H1 (cell line): ENCODE results near the gene CRTC3. TPM values are rescaled to one million over a fixed set of nuclear protein-coding genes. Genes with fewer than 3 reads are reported as not detected.

Experiments
- CTCF ChIA-PET: fragments of 300-600 bp; sonication (Branson Sonifier 250); formaldehyde crosslinking; loops from one replicate; lab custom pipeline; 2021; ENCODE audit not compliant: partially characterized antibody; lab: Charles Lee
- POLR2A ChIA-PET: fragments of 300-600 bp; sonication (Branson Sonifier 250); formaldehyde crosslinking; loops from one replicate; lab custom pipeline; 2021; ENCODE audit warnings: inconsistent platforms; ENCODE audit not compliant: partially characterized antibody; lab: Charles Lee
- DNase-seq, 2 experiments: peaks; one replicate each; pipeline versions ENCODE4 v3.0.0 to v3.0.0-alpha.2; 2010 to 2022; ENCODE audit warnings: low spot score in 2 of 2, low read depth in 1 of 2, mixed read lengths in 1 of 2
- FAIRE-seq: peaks from 2 replicates; lab custom pipeline; 2011; peaks lifted over from hg19 to GRCh38; lab: Jason Lieb, UNC
- H2AFZ ChIP-seq: 2 replicates; pipeline ENCODE4 v1.8.1; 2012; ENCODE audit warnings: low read length, inconsistent platforms
- H2AK5ac ChIP-seq: 2 replicates; pipeline ENCODE4 v1.6.1; 2013; ENCODE audit warnings: low read depth, low read length
- H2BK120ac ChIP-seq: replicated peaks from 2 replicates; pipeline ENCODE3; 2013; ENCODE audit warnings: low read depth, low read length, inconsistent platforms
- H2BK12ac ChIP-seq: 2 replicates; pipeline ENCODE4 v1.6.1; 2013; ENCODE audit warnings: low read depth, low read length
- H2BK15ac ChIP-seq: 2 replicates; pipeline ENCODE4 v1.6.1; 2013; ENCODE audit warnings: low read length
- H2BK20ac ChIP-seq: 2 replicates; pipeline ENCODE4 v1.6.1; 2013; ENCODE audit warnings: low read length
- H2BK5ac ChIP-seq: 2 replicates; pipeline ENCODE4 v1.6.1; 2013; ENCODE audit warnings: low read depth, low read length
- H3K14ac ChIP-seq: 2 replicates; pipeline ENCODE4 v1.6.1; 2013; ENCODE audit warnings: inconsistent platforms; ENCODE audit not compliant: insufficient read length
- H3K18ac ChIP-seq: 2 replicates; pipeline ENCODE4 v1.6.1; 2013; ENCODE audit warnings: low read length; ENCODE audit errors: extremely low read depth
- H3K23ac ChIP-seq: 2 replicates; pipeline ENCODE4 v1.6.1; 2013; ENCODE audit warnings: inconsistent platforms; ENCODE audit not compliant: insufficient read length
- H3K23me2 ChIP-seq: 2 replicates; pipeline ENCODE4 v1.6.1; 2013; ENCODE audit warnings: low read depth, low read length
- H3K27ac ChIP-seq: 2 replicates; pipeline ENCODE4 v1.6.1; 2011; ENCODE audit warnings: low read depth, low read length, inconsistent platforms
- H3K27me3 ChIP-seq, 4 experiments: replicated peaks in 1 of 4; 1 replicate in 1 of 4; 2 replicates in 3 of 4; pipeline versions ENCODE4 v1.6.1 to v1.8.1; 2011 to 2013; ENCODE audit warnings: low read length in 3 of 4, mild to moderate bottlenecking in 3 of 4, inconsistent platforms in 2 of 4, mixed read lengths in 2 of 4, moderate library complexity in 1 of 4; ENCODE audit not compliant: control insufficient read depth in 3 of 4, insufficient read depth in 3 of 4; ENCODE audit errors: extremely low read depth in 1 of 4
- H3K36me3 ChIP-seq, 4 experiments: 2 replicates each; pipeline versions ENCODE4 v1.6.1 to v1.8.1; 2011 to 2013; ENCODE audit warnings: mild to moderate bottlenecking in 4 of 4, low read length in 3 of 4, moderate library complexity in 2 of 4, control low read depth in 1 of 4, inconsistent platforms in 1 of 4; ENCODE audit not compliant: insufficient read depth in 4 of 4, control insufficient read depth in 2 of 4
- H3K4ac ChIP-seq: replicated peaks from 2 replicates; pipeline ENCODE3; 2013; ENCODE audit warnings: low read length, low read depth, mixed read lengths, inconsistent platforms; ENCODE audit not compliant: insufficient read length
- H3K4me1 ChIP-seq, 4 experiments: replicated peaks in 1 of 4; 1 replicate in 1 of 4; 2 replicates in 3 of 4; pipeline versions ENCODE4 v1.6.1 to v1.8.1; 2011 to 2013; ENCODE audit warnings: low read length in 3 of 4, inconsistent platforms in 2 of 4, mixed read lengths in 1 of 4; ENCODE audit not compliant: insufficient read depth in 4 of 4, control insufficient read depth in 3 of 4
- H3K4me2 ChIP-seq, 2 experiments: 2 replicates each; pipeline versions ENCODE4 v1.6.1 to v1.8.1; 2011 to 2013; ENCODE audit warnings: low read depth in 2 of 2, low read length in 2 of 2, control low read depth in 1 of 2, inconsistent platforms in 1 of 2, mild to moderate bottlenecking in 1 of 2; ENCODE audit not compliant: insufficient read depth in 1 of 2
- H3K4me3 ChIP-seq, 4 experiments: fragments of 200-600, 300-600 bp in 1 of 4; sonication (generic), shearing (Covaris generic), sonication (Bioruptor Twin) in 1 of 4; 2 replicates each; pipeline versions ENCODE4 v1.5.1 to v1.8.1; 2011 to 2016; ENCODE audit warnings: low read length in 4 of 4, low read depth in 3 of 4, control low read depth in 2 of 4, inconsistent platforms in 2 of 4, mild to moderate bottlenecking in 2 of 4, mixed read lengths in 1 of 4, moderate library complexity in 1 of 4; ENCODE audit not compliant: insufficient read depth in 2 of 4; ENCODE audit errors: extremely low read depth in 1 of 4
- H3K56ac ChIP-seq: replicated peaks from 2 replicates; pipeline ENCODE3; 2013; ENCODE audit warnings: low read depth, mild to moderate bottlenecking, mixed read lengths, low read length, inconsistent platforms; ENCODE audit not compliant: insufficient read length
- H3K79me1 ChIP-seq: 2 replicates; pipeline ENCODE4 v1.6.1; 2013; ENCODE audit warnings: low read depth, low read length, control low read depth
- H3K79me2 ChIP-seq, 2 experiments: 2 replicates each; pipeline versions ENCODE4 v1.6.1 to v1.8.1; 2012 to 2013; ENCODE audit warnings: low read length in 2 of 2, mild to moderate bottlenecking in 2 of 2, inconsistent platforms in 1 of 2; ENCODE audit not compliant: insufficient read depth in 2 of 2, control insufficient read depth in 1 of 2
- H3K9ac ChIP-seq, 4 experiments: replicated peaks in 1 of 4; 1 replicate in 1 of 4; 2 replicates in 3 of 4; pipeline versions ENCODE4 v1.6.1 to v1.8.1; 2011 to 2013; ENCODE audit warnings: low read depth in 3 of 4, low read length in 3 of 4, control low read depth in 2 of 4, mild to moderate bottlenecking in 2 of 4, moderate library complexity in 2 of 4, inconsistent platforms in 1 of 4; ENCODE audit errors: extremely low read depth in 1 of 4
- H3K9me3 ChIP-seq, 2 experiments: 2 replicates each; pipeline versions ENCODE4 v1.6.1 to v1.8.1; 2012 to 2013; ENCODE audit warnings: mild to moderate bottlenecking in 2 of 2, moderate library complexity in 2 of 2, control low read depth in 1 of 2, inconsistent platforms in 1 of 2, low read depth in 1 of 2, low read length in 1 of 2, mixed read lengths in 1 of 2; ENCODE audit not compliant: insufficient read depth in 2 of 2
- H4K20me1 ChIP-seq, 2 experiments: replicated peaks in 1 of 2; 2 replicates each; pipeline versions ENCODE3 to v1.8.1; 2011 to 2013; ENCODE audit warnings: inconsistent platforms in 2 of 2, low read length in 2 of 2, mild to moderate bottlenecking in 1 of 2; ENCODE audit not compliant: insufficient read depth in 2 of 2, control insufficient read depth in 1 of 2
- H4K5ac ChIP-seq: 2 replicates; pipeline ENCODE4 v1.6.1; 2013; ENCODE audit warnings: low read length, low read depth, mixed read lengths, inconsistent platforms; ENCODE audit not compliant: insufficient read length
- H4K8ac ChIP-seq: 2 replicates; pipeline ENCODE4 v1.8.0; 2013; ENCODE audit warnings: mild to moderate bottlenecking, moderate library complexity, low read length, inconsistent platforms; ENCODE audit not compliant: insufficient read depth; ENCODE audit errors: extremely low read depth
- H4K91ac ChIP-seq: replicated peaks from 2 replicates; pipeline ENCODE3; 2013; ENCODE audit warnings: low read length, mixed read lengths, inconsistent platforms; ENCODE audit not compliant: insufficient read length
- CREB1 ChIP-seq: IDR thresholded peaks from 2 replicates; pipeline ENCODE4 v1.6.1; 2012; ENCODE audit warnings: inconsistent platforms
- KDM4A ChIP-seq: IDR thresholded peaks from one replicate; pipeline ENCODE4 v1.7.1; 2012; ENCODE audit warnings: low read depth, mild to moderate bottlenecking, moderate library complexity, low read length, inconsistent platforms; ENCODE audit not compliant: severe bottlenecking
- RBBP5 ChIP-seq: IDR thresholded peaks from 2 replicates; pipeline ENCODE4 v1.7.1; 2012; ENCODE audit warnings: low read depth, mild to moderate bottlenecking, inconsistent platforms, low read length, moderate library complexity, borderline replicate concordance
- SUZ12 ChIP-seq: fragments of 200-600 bp; sonication (generic); IDR thresholded peaks from 2 replicates; pipeline ENCODE4 v1.6.1; 2012; ENCODE audit warnings: mild to moderate bottlenecking, inconsistent platforms, low read length, moderate library complexity, mixed read lengths
- TCF12 ChIP-seq: IDR thresholded peaks from 2 replicates; pipeline ENCODE4 v1.6.1; 2011; ENCODE audit warnings: low read depth, mild to moderate bottlenecking, low read length
- WGBS, 2 experiments: shearing (Covaris generic) in 1 of 2; methylation state at CpG; one replicate each; pipeline versions ENCODE4 v1.1.6 to v1.1.7; 2013 to 2015; ENCODE audit warnings: low lambda C conversion rate in 2 of 2, mixed read lengths in 2 of 2, inconsistent platforms in 1 of 2, low coverage in 1 of 2, missing lambda C conversion rate in 1 of 2; ENCODE audit not compliant: insufficient replicate concordance in 2 of 2, insufficient coverage in 1 of 2, insufficient read length in 1 of 2; ENCODE audit errors: extremely low coverage in 1 of 2, missing lambda C conversion rate in 1 of 2; 5-methylcytosine and 5-hydroxymethylcytosine counted together
- polyA plus RNA-seq, 7 experiments: library from polyadenylated mRNA; depleted of rRNA in 3 of 7; stranded (reverse) in 5 of 7; unstranded in 2 of 7; fragments of >200 nt in 5 of 7; fragments of 200-250 nt in 2 of 7; gene quantifications; 1 replicate in 5 of 7; 2 replicates in 1 of 7; 4 replicates in 1 of 7; pipeline versions ENCODE4 v1.2.1 to v1.2.3, GENCODE V29; 2011 to 2013; ENCODE audit warnings: missing spikeins in 2 of 7, mixed read lengths in 2 of 7
- total RNA-seq: library from RNA; stranded (reverse); fragmentation: NEBNext Ultra II Directional; extraction: Animal tissue kit (Norgen Biotek cat#: 25700); gene quantifications from 2 replicates; pipeline ENCODE4 v1.2.1, GENCODE V29; 2021

Gene CRTC3
- total and polyA plus RNA-seq, 2 of the 8 experiments (the other 6 are each of a cell fraction or from before 2014, with no cell fraction given), result 5.0 to 5.3 TPM

DNA sequence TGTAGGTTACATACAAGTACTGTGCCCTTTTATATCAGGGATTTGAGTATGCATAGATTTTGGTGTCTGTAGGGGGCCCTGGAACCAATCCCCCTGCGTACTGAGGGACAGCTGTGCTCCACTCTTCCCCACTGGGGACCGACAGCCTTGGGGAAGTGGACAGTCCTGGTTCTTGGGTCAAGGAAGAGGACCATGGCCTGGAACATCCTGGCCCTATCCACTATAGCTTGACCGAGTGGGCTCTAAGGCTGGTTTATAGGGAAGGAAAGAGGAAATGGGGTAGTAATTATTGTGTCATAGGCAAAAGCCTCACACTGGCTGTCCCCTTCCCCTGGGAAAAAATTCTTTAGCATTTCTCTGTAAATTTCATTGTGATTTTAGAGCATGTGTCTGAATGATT, 49.5 kb downstream of the CRTC3 start:
- no peaks in the 10 kb centered on the region for H3K27me3 ChIP-seq
- H3K23ac ChIP-seq, result no peak overlapping the region
- H3K27ac ChIP-seq, result no peak overlapping the region
- no peak overlapping the region; the same call in 1 of the 2 replicates for H3K18ac ChIP-seq
- H3K14ac ChIP-seq, result no peak overlapping the region
- no peaks in the 10 kb centered on the region for H3K36me3 ChIP-seq
- no peak for DNase-seq
- ChIA-PET CTCF (no interaction called here), POLR2A (no interaction called here)
- H3K4me1 ChIP-seq, result peaks cover 11 to 27% (median 15%) of the 10 kb centered on the region in 4 experiments
- no peak overlapping the region for H2BK12ac ChIP-seq
- no peak overlapping the region for H3K4me2 ChIP-seq
- H3K23me2 ChIP-seq, result no peaks in the 10 kb centered on the region
- no peak overlapping the region for H2BK15ac ChIP-seq
- H4K5ac ChIP-seq, result no peak overlapping the region
- no peak for FAIRE-seq
- no peak overlapping the region; the same call in 1 of the 2 replicates for H4K8ac ChIP-seq
- H4K20me1 ChIP-seq, result no peaks in the 10 kb centered on the region
- H2BK120ac ChIP-seq, result no peak overlapping the region
- no peak overlapping the region for H2AFZ ChIP-seq
- no peak overlapping the region for H4K91ac ChIP-seq
- no peak overlapping the region for H3K56ac ChIP-seq
- H3K4me3 ChIP-seq, result no peak overlapping the region
- no peaks in the 10 kb centered on the region for H3K79me1 ChIP-seq
- H2BK5ac ChIP-seq, result no peak overlapping the region
- H3K4ac ChIP-seq, result no peak overlapping the region
- no peaks in the 10 kb centered on the region for H3K79me2 ChIP-seq
- 91% methylated on average over 3 of the region's 3 CpGs; no CpG with 5 or more reads in 1 of the 2 experiments for WGBS, 2 experiments
- no peak overlapping the region for H2BK20ac ChIP-seq
- no peak overlapping the region for H2AK5ac ChIP-seq
- no peak overlapping the region for H3K9ac ChIP-seq
- no peak for TF ChIP-seq TCF12
- TF ChIP-seq CREB1, result no peak
- TF ChIP-seq KDM4A, result no peak
- no peak for TF ChIP-seq SUZ12
- no peak for TF ChIP-seq RBBP5
- no peaks in the 10 kb centered on the region for H3K9me3 ChIP-seq
